Fibroblast of lung (primary cell): ENCODE measurements around the gene APOA5. TPM values are rescaled to one million over a fixed set of nuclear protein-coding genes. Genes with fewer than 3 reads are reported as not detected.
"Not testable (repeated sequence)": the region's sequence is repeated elsewhere in the genome, so short reads cannot be mapped to it uniquely, and the experiment has no call there.

Experiments used
- DNase-seq, 2 donors: peaks; one replicate each; pipeline versions ENCODE4 v3.0.0 to v3.0.0-alpha.2; 2010; ENCODE audit warnings: low read depth in 2 of 2
- H2AFZ ChIP-seq: 2 replicates; pipeline ENCODE4 v1.5.1; 2012; ENCODE audit warnings: low read length, control low read depth, inconsistent platforms
- H3K27ac ChIP-seq: 2 replicates; pipeline ENCODE4 v1.5.1; 2011; ENCODE audit warnings: low read length, control low read depth; ENCODE audit not compliant: insufficient read depth
- H3K27me3 ChIP-seq: 2 replicates; pipeline ENCODE4 v1.5.1; 2011; ENCODE audit warnings: mild to moderate bottlenecking, low read length; ENCODE audit not compliant: control insufficient read depth, insufficient read depth
- H3K36me3 ChIP-seq: 2 replicates; pipeline ENCODE4 v1.5.1; 2011; ENCODE audit warnings: low read length; ENCODE audit not compliant: control insufficient read depth, insufficient read depth
- H3K4me1 ChIP-seq: 2 replicates; pipeline ENCODE4 v1.5.1; 2011; ENCODE audit warnings: low read length; ENCODE audit not compliant: control insufficient read depth, insufficient read depth; ENCODE audit errors: extremely low read depth
- H3K4me2 ChIP-seq: 2 replicates; pipeline ENCODE4 v1.5.1; 2011; ENCODE audit warnings: low read length, control low read depth; ENCODE audit not compliant: insufficient read depth; ENCODE audit errors: extremely low read depth
- H3K4me3 ChIP-seq, 4 experiments: fragments of 200-600 bp in 1 of 4; sonication (generic) in 1 of 4; replicated peaks in 1 of 4; 2 replicates each; pipeline ENCODE4 v1.5.1; 2011 to 2016; ENCODE audit warnings: low read length in 4 of 4, low read depth in 3 of 4, mild to moderate bottlenecking in 3 of 4, control low read depth in 2 of 4, inconsistent platforms in 1 of 4, mixed read lengths in 1 of 4; ENCODE audit not compliant: insufficient read depth in 1 of 4; ENCODE audit errors: control extremely low read depth in 1 of 4
- H3K79me2 ChIP-seq: 2 replicates; pipeline ENCODE4 v1.5.1; 2012; ENCODE audit warnings: mild to moderate bottlenecking, low read length, inconsistent platforms; ENCODE audit not compliant: control insufficient read depth, insufficient read depth
- H3K9ac ChIP-seq: 2 replicates; pipeline ENCODE4 v1.5.1; 2011; ENCODE audit warnings: mild to moderate bottlenecking, low read length, control low read depth; ENCODE audit not compliant: insufficient read depth
- H3K9me3 ChIP-seq: 2 replicates; pipeline ENCODE4 v1.5.1; 2012; ENCODE audit warnings: low read depth, low read length; ENCODE audit not compliant: control insufficient read depth, insufficient read depth
- H4K20me1 ChIP-seq: 2 replicates; pipeline ENCODE4 v1.5.1; 2011; ENCODE audit warnings: low read length; ENCODE audit not compliant: control insufficient read depth, insufficient read depth; ENCODE audit errors: extremely low read depth
- CTCF ChIP-seq, 2 donors: IDR thresholded peaks in 1 of 2; conservative IDR thresholded peaks in 1 of 2; 1 replicate in 1 of 2; 2 replicates in 1 of 2; pipeline ENCODE4 v1.5.1; 2011 to 2012; ENCODE audit warnings: low read length in 2 of 2, control low read depth in 1 of 2, inconsistent platforms in 1 of 2, low read depth in 1 of 2, mild to moderate bottlenecking in 1 of 2
- EZH2 ChIP-seq: IDR thresholded peaks from 2 replicates; pipeline ENCODE4 v1.5.1; 2012; ENCODE audit warnings: low read length, control low read depth, mild to moderate bottlenecking; ENCODE audit errors: missing control alignments
- polyA plus RNA-seq, 2 donors: library from polyadenylated mRNA; depleted of rRNA in 1 of 2; stranded (reverse) in 1 of 2; unstranded in 1 of 2; fragments of >200 nt; gene quantifications; 2 replicates each; pipeline ENCODE4 v1.2.1, GENCODE V29; 2011 to 2012; ENCODE audit warnings: missing spikeins in 1 of 2
- total RNA-seq: library from RNA; depleted of rRNA; stranded (reverse); fragments of >200 nt; gene quantifications from 2 replicates; pipeline ENCODE4 v1.2.1, GENCODE V29; 2014

APOA5 gene
- total and polyA plus RNA-seq, 2 donors (not counting 1 experiment from before 2014, with no cell fraction given): not detected

- H4K20me1 ChIP-seq: no peaks in the 10 kb centered on the region
- peak overlapping the region; percentile 92 for H3K9ac ChIP-seq
- no peaks in the 10 kb centered on the region for H3K9me3 ChIP-seq
- H2AFZ ChIP-seq: no peak overlapping the region
- TF ChIP-seq CTCF (conservative IDR thresholded peaks at IDR 0.05 in 1 of 2, IDR thresholded peaks at IDR 0.05 in 1 of 2; ENCODE audit: low read depth in 1 of 2, low read length in 2 of 2): no peak
- TF ChIP-seq EZH2: no peak
- H3K4me3 ChIP-seq: peak overlapping the region; percentile 93 to 99 (median 96)
- H3K36me3 ChIP-seq: peaks cover 3% of the 10 kb centered on the region
- peaks cover 23% of the 10 kb centered on the region for H3K79me2 ChIP-seq
- peaks cover 7% of the 10 kb centered on the region for H3K4me1 ChIP-seq
- H3K27me3 ChIP-seq: no peaks in the 10 kb centered on the region
- H3K4me2 ChIP-seq: peak overlapping the region; percentile 96
- H3K27ac ChIP-seq: peak overlapping the region; percentile 95
- DNase-seq: peak in 1 of 2 donors; percentile 12
Observed at GRCh38 chr11:116771935-116772334, 19.7 kb downstream of the APOA5 start.

- no peak overlapping the region for H2AFZ ChIP-seq
- H3K27me3 ChIP-seq: no peaks in the 10 kb centered on the region
- no peaks in the 10 kb centered on the region for H3K9me3 ChIP-seq
- H3K36me3 ChIP-seq: peaks cover 9% of the 10 kb centered on the region
- H3K79me2 ChIP-seq: no peaks in the 10 kb centered on the region
- no peak for TF ChIP-seq EZH2
- no peak for TF ChIP-seq CTCF (conservative IDR thresholded peaks at IDR 0.05 in 1 of 2, IDR thresholded peaks at IDR 0.05 in 1 of 2; ENCODE audit: low read depth in 1 of 2, low read length in 2 of 2)
- H4K20me1 ChIP-seq: no peaks in the 10 kb centered on the region
- H3K4me2 ChIP-seq: no peak overlapping the region
- H3K4me1 ChIP-seq: no peaks in the 10 kb centered on the region
- no peak for DNase-seq
- H3K4me3 ChIP-seq: no peak overlapping the region
- no peak overlapping the region for H3K27ac ChIP-seq
- H3K9ac ChIP-seq: no peak overlapping the region
Observed at GRCh38 chr11:116762132-116762531, 29.5 kb downstream of the APOA5 start.

- not testable (repeated sequence) for H3K4me3 ChIP-seq, H3K9ac ChIP-seq, H3K4me1 ChIP-seq, H3K9me3 ChIP-seq, H4K20me1 ChIP-seq, H3K4me2 ChIP-seq, H2AFZ ChIP-seq, DNase-seq, H3K36me3 ChIP-seq, H3K27me3 ChIP-seq, H3K27ac ChIP-seq, H3K79me2 ChIP-seq
Observed at GRCh38 chr11:116756044-116756443, 35.6 kb downstream of the APOA5 start.
